Smooth muscle cell (in vitro differentiated cells): ENCODE measurements around the gene ZNFX1. TPM values are rescaled to one million over a fixed set of nuclear protein-coding genes. Genes with fewer than 3 reads are reported as not detected.

Source experiments
- DNase-seq: peaks from one replicate; lab custom pipeline; 2025; ENCODE audit not compliant: unreplicated experiment; lab: John Stamatoyannopoulos, UW
- H2AFZ ChIP-seq: fragments of 200-600 bp; sonication (generic); 2 replicates; pipeline ENCODE4 v1.6.0; 2016; ENCODE audit warnings: antibody characterized with exemption, low read depth, mild to moderate bottlenecking
- H3F3A ChIP-seq: fragments of 200-600 bp; sonication (generic); 2 replicates; pipeline ENCODE4 v1.6.0; 2017; ENCODE audit warnings: antibody characterized with exemption, low read depth
- H3K27ac ChIP-seq: fragments of 200-600 bp; sonication (generic); 2 replicates; pipeline ENCODE4 v1.5.1; 2016; ENCODE audit warnings: low read depth, mild to moderate bottlenecking
- H3K27me3 ChIP-seq: fragments of 200-600 bp; sonication (generic); 2 replicates; pipeline ENCODE4 v1.6.1; 2016; ENCODE audit warnings: low read depth, mild to moderate bottlenecking
- H3K36me3 ChIP-seq: fragments of 200-600 bp; sonication (generic); 2 replicates; pipeline ENCODE4 v1.5.1; 2016; ENCODE audit warnings: low read depth
- H3K4me1 ChIP-seq: fragments of 200-600 bp; sonication (generic); 2 replicates; pipeline ENCODE4 v1.5.1; 2016; ENCODE audit warnings: low read depth
- H3K4me2 ChIP-seq: fragments of 200-600 bp; sonication (generic); 2 replicates; pipeline ENCODE4 v1.6.0; 2016; ENCODE audit warnings: mild to moderate bottlenecking
- H3K4me3 ChIP-seq: fragments of 200-600 bp; sonication (generic); 2 replicates; pipeline ENCODE4 v1.5.1; 2016; ENCODE audit warnings: mild to moderate bottlenecking
- H3K79me2 ChIP-seq: fragments of 200-600 bp; sonication (generic); 2 replicates; pipeline ENCODE4 v1.6.0; 2016; ENCODE audit warnings: low read depth, mild to moderate bottlenecking
- H3K9ac ChIP-seq: fragments of 200-600 bp; sonication (generic); 2 replicates; pipeline ENCODE4 v1.6.0; 2016; ENCODE audit warnings: low read depth
- H3K9me3 ChIP-seq: fragments of 200-600 bp; sonication (generic); replicated peaks from 2 replicates; pipeline ENCODE4 v1.5.1; 2016; ENCODE audit warnings: low read depth
- H4K20me1 ChIP-seq: fragments of 200-600 bp; sonication (generic); 2 replicates; pipeline ENCODE4 v1.6.0; 2016; ENCODE audit warnings: low read depth
- WGBS: methylation state at CpG from one replicate; pipeline ENCODE4 v1.1.7; 2016; ENCODE audit warnings: low lambda C conversion rate; 5-methylcytosine and 5-hydroxymethylcytosine counted together
- polyA plus RNA-seq: library from polyadenylated mRNA; unstranded; fragments of >200 nt; fragmentation: Nextera tagmentation; extraction: Ambion mirVana; gene quantifications from 2 replicates; pipeline ENCODE4 v1.2.1, GENCODE V29; 2016
- total RNA-seq: library from RNA; depleted of rRNA; stranded (reverse); fragments of >200 nt; gene quantifications from 2 replicates; pipeline ENCODE4 v1.2.3, GENCODE V29; 2014
- TF ChIP-seq, protein P1 (sequence below): fragments of 200-600 bp; sonication (generic); IDR thresholded peaks from 2 replicates; pipeline ENCODE4 v1.5.1; 2017; ENCODE audit warnings: borderline replicate concordance, mild to moderate bottlenecking, antibody characterized with exemption; ENCODE audit not compliant: insufficient read depth, poor library complexity, severe bottlenecking

The ZNFX1 gene
- total and polyA plus RNA-seq, 2 experiments from 2014 or later, result 15.9 to 16.4 TPM

DNA sequence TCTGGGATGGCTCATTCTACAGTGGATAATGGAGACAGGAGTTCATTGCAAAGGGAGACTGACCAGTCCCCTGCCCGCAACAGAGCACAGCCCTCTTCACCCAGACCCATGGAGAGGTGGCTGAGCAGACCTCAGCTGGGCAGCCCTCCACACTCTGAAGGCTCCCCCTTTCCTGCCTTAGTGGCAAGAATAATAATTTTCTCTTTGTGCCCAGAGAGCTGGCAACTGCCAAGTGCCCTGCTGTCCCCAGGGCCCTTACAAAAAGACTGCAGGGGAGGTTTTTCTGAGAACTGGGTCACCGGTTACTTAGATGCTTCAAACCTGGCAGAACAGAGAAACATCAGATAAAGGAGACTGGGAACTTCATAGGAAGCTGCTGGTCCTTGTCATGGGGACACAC is 35.4 kb upstream of the ZNFX1 start:
- H4K20me1 ChIP-seq, result no peaks in the 10 kb centered on the region
- no peaks in the 10 kb centered on the region for H3K9me3 ChIP-seq
- DNase-seq, result no peak

DNA sequence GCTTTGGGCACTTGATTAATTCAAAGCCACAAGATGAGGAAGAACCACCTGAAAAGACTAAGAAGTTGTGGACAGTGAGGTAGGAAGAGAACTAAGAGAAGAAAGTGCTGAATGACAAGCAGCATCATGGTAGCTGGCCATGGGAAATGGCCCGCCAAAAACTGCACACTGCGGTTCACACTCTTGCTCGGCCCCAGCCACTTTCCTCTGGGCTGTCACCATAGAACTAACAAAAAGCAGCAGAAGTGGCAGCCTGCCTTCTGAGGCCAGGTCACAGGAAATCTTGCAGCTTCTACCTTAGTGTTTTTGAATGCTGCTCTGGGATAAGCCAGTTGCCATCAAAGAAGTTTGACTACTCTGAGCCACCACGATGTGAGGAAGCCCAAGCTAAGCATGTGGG is 34.8 kb upstream of the ZNFX1 start:
- Histone ChIP-seq H3K9ac (no peak overlapping the region), H3K9me3 (no peaks in the 10 kb centered on the region), H3K4me1 (no peaks in the 10 kb centered on the region), H3K4me2 (no peak overlapping the region), H4K20me1 (no peaks in the 10 kb centered on the region), H3K27me3 (peaks cover 40% of the 10 kb centered on the region), H3K27ac (no peak overlapping the region), H3K4me3 (no peak overlapping the region), H3K36me3 (no peaks in the 10 kb centered on the region), H3F3A (no peaks in the 10 kb centered on the region), H2AFZ (no peak overlapping the region), H3K79me2 (no peaks in the 10 kb centered on the region)
- WGBS, result 86% methylated on average over 4 of the region's 4 CpGs
- TF ChIP-seq, protein P1, sequence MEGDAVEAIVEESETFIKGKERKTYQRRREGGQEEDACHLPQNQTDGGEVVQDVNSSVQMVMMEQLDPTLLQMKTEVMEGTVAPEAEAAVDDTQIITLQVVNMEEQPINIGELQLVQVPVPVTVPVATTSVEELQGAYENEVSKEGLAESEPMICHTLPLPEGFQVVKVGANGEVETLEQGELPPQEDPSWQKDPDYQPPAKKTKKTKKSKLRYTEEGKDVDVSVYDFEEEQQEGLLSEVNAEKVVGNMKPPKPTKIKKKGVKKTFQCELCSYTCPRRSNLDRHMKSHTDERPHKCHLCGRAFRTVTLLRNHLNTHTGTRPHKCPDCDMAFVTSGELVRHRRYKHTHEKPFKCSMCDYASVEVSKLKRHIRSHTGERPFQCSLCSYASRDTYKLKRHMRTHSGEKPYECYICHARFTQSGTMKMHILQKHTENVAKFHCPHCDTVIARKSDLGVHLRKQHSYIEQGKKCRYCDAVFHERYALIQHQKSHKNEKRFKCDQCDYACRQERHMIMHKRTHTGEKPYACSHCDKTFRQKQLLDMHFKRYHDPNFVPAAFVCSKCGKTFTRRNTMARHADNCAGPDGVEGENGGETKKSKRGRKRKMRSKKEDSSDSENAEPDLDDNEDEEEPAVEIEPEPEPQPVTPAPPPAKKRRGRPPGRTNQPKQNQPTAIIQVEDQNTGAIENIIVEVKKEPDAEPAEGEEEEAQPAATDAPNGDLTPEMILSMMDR, result no peak
- no peak for DNase-seq

More for the DNA sequence above, 35.4 kb upstream of the ZNFX1 start:
- Histone ChIP-seq H3K4me2 (no peak overlapping the region), H2AFZ (no peak overlapping the region), H3K27me3 (peaks cover 46% of the 10 kb centered on the region), H3F3A (no peaks in the 10 kb centered on the region), H3K4me3 (no peak overlapping the region), H3K4me1 (no peaks in the 10 kb centered on the region), H3K79me2 (no peaks in the 10 kb centered on the region), H3K36me3 (no peaks in the 10 kb centered on the region), H3K27ac (no peak overlapping the region), H3K9ac (no peak overlapping the region)
- TF ChIP-seq, protein P1, result no peak
- WGBS, result 93% methylated on average over 2 of the region's 2 CpGs

DNA sequence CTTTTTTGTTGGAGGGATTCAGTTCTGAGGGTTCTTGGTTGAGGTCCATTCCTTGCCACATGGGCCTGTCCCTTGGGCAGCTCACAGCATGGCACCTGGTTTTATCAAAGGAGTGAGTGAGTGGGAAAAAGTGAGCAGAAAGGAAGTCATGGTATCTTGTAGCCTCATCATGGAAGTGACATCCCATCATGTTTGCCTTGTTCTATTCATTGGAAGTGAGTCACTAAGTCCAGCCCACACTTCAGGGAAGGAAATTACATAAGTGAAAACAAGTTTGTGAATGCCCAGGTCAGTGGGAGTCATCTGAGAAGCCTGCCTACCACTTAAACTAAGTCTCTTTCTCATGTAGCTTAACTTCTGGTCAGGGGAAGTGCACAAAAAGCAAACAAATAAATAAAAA is 32.8 kb upstream of the ZNFX1 start:
- no peaks in the 10 kb centered on the region for H4K20me1 ChIP-seq
- H3K4me3 ChIP-seq, result no peak overlapping the region
- no peaks in the 10 kb centered on the region for H3F3A ChIP-seq
- no peak for DNase-seq
- H3K79me2 ChIP-seq, result no peaks in the 10 kb centered on the region
- H3K27me3 ChIP-seq, result peaks cover 20% of the 10 kb centered on the region
- H3K9ac ChIP-seq, result no peak overlapping the region
- H3K36me3 ChIP-seq, result no peaks in the 10 kb centered on the region
- no peaks in the 10 kb centered on the region for H3K4me1 ChIP-seq
- no peak overlapping the region for H3K27ac ChIP-seq
- TF ChIP-seq, protein P1, result no peak
- H3K4me2 ChIP-seq, result no peak overlapping the region
- H2AFZ ChIP-seq, result no peak overlapping the region
- no peaks in the 10 kb centered on the region for H3K9me3 ChIP-seq

DNA sequence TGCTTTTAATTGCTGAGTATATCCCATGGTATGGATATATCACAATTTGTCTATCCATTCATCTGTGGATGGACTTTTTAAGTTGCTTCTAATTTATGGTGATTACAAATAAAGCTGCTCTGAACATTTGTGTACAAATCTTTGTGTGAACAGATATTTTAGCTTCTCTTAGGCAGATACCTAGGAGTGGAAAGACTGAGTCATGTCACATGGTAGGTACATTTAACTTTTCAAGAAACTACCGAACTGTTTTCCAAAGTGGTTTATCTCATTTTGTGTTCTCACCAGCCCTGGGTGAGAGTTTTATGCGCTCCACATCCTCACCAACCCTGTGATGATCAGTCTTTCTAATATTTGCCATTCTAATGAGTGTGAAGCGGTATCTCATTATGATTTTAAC is 31.0 kb upstream of the ZNFX1 start:
- no peak for DNase-seq
- Histone ChIP-seq H3K36me3 (no peaks in the 10 kb centered on the region), H3K9me3 (no peaks in the 10 kb centered on the region), H3K27ac (no peak overlapping the region), H3K79me2 (no peaks in the 10 kb centered on the region), H3K4me1 (no peaks in the 10 kb centered on the region), H3K27me3 (peaks cover 4% of the 10 kb centered on the region), H2AFZ (no peak overlapping the region), H3F3A (no peaks in the 10 kb centered on the region), H3K4me3 (no peak overlapping the region), H4K20me1 (no peaks in the 10 kb centered on the region), H3K4me2 (no peak overlapping the region), H3K9ac (no peak overlapping the region)
- 79% methylated on average over 3 of the region's 3 CpGs for WGBS
- TF ChIP-seq, protein P1, result no peak
